ENCODE results near the gene AOX1.

DNA sequence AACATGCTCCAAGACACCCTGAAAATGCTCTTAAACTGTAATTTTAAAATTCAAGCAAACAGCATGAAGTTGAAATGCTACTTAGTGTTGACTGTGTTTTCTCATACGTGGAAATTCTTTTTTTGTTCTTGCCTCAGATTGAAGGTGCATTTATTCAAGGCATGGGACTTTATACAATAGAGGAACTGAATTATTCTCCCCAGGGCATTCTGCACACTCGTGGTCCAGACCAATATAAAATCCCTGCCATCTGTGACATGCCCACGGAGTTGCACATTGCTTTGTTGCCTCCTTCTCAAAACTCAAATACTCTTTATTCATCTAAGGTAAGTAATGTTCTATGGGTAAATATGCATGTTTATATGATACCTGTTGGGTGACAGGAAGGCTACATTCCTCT is 82.7 kb downstream of the AOX1 start:
- no peak for TF ChIP-seq ZNF384 (IDR thresholded peaks at IDR 0.05)
- no peak for TF ChIP-seq SUZ12 (IDR thresholded peaks at IDR 0.05)
- no peak for TF ChIP-seq FOXA1 (IDR thresholded peaks at IDR 0.05)
